Activated CD4-positive, alpha-beta T cell treated with anti-CD3 and anti-CD28 coated beads, Interleukin-10, Interleukin-2, amounts not matched to agents 100 ng/mL and 50 ng/mL, durations not matched to agents 16 hours and 8 hours (primary cell): ENCODE results near the gene DBX2.
"Not testable (repeated sequence)": the region's sequence is repeated elsewhere in the genome, so short reads cannot be mapped to it uniquely, and the experiment has no call there.

Experiments used
- DNase-seq: peaks from one replicate; pipeline ENCODE4 v3.0.0-alpha.2; 2020

The DBX2 gene

DNA sequence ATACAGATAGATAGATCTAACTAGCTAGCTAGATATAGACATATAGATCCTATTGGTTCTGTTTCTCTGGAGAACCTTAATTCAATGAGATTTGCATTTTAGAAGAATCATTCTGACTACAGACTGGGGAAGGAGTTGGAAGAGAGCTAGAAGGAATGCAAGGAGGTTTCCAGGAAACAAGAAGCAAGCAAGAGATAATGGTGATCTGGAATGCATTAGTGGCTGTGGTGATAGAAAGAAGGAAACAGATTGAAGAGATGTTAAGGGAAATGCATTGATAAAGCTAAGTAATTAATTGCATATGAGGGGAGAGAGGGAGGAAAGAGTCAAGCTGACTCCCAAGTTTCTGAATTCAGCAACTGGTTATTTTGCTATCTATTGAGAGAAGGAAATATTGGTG is 42.7 kb downstream of the DBX2 start:
- no peak for DNase-seq

DNA sequence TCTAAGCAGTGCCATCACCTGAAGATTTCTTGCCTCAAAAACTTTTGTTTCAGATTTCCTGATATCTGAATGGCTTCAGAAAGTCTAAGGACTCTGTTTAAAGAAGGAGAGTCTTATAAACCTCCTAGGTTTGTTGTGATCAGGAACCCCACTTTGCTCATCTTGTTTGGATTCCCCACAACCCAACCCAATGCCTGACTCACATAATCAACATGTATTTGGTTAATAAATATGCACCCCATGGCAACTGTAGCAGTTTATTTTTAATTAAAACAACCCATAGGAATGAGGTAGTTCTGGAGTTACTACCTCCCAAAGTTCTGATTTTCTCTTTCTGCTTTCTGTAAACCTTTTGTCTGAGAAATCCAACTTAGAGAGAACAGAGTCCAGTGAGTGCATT is 51.5 kb downstream of the DBX2 start:
- no peak for DNase-seq

DNA sequence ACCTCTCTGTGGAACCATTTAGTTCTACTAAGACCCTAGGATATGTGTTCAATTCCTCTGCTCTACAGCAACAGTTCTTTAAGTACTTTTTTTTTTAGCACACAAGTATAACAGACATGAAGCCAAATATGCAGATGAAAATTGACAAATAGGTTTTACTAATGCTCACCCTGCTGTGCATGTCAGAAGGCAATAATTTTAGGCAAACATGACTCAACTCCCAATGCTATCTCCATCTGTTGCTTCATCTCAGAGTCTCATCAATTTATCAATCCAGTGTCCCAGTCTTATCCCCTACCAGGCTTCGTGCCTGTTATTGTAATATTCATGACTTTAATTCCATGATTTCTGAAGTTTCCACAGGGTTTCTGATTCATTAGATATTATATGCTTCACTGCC is 57.7 kb downstream of the DBX2 start:
- DNase-seq: no peak

DNA sequence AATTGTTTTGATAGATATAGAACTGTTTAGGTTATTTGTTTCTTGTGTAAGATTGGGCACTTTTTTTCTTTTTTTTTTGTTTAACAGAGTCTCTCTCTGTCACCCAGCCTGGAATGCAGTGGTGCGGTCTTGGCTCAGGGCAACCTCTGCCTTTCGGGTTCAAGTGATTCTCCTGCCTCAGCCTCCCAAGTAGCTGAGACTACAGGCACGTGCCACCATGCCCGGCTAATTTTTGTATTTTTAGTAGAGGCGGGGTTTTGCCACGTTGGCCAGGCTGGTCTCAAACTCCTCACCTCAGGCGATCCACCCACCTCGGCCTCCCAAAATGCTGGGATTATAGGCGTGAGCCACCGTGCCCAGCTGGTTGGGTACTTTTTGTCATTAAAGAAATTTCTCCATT is 66.0 kb downstream of the DBX2 start:
- not testable (repeated sequence) for DNase-seq

DNA sequence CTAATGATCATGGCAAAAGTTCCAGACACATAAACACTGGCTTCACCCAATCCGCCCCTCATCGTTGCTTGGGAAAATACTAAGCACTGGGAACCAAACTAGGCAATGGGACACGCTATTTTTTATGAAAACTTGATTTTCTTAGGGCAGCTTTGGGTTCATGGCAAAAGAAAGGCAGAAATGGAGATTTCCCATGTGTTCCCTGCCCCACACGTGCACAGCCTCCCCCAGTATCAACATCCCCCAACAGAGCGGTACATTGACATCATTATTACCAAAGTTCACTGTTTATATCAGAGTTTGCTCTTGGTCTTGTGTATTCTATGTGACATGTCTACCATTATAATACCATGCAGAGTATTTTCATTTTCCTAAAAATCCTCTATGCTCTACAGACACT is 71.0 kb downstream of the DBX2 start:
- DNase-seq: no peak

DNA sequence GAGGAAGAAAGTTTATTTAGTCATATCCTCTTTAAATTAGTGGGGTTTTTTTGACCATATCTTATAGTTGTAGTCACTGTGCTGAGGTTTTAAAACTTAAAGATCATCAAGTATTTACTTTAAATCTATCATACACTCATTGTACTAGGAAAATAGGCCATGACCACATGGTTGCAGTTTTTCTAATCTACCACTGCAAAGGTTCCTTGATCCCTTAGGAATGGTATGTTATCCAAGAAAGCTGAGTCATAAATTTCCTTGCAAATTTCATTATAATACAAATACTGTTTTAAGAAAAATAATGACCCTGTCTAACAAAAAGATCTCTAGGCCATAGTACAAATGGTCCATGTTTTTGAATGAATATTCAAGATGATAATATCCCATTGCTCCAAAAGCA is 74.7 kb downstream of the DBX2 start:
- DNase-seq: no peak

DNA sequence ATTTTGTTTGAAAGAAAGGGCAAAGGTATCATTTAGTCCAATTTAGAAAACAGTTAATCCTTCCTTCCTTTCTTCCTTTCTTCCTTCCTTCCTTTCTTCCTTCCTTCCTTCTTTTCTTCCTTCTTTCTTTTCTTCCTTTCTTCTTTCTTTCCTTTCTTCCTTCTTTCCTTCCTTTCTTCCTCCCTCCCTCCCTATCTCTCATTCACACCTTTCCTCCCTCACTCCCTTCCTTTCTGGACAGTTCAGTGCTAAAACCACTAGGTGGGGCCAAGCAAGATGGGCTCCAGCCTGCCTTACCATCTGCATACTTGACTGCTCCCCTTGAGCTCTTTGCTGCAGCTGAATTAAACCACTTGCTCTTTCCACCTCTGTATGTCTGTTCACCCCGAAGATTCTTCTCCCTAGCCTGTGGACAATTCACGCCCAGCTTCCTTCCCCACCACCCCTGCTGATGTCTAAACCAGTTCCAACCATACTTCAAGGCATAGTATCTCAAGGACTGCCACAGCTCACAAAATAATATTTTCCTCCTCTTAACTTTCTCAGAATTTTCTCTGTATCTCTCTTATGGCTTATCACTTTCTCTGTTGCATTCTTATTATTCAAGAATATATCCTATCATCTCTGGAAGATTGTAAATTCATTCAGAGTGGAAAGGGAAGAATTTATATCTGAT is 78.0 kb downstream of the DBX2 start:
- peak; percentile 6 for DNase-seq

DNA sequence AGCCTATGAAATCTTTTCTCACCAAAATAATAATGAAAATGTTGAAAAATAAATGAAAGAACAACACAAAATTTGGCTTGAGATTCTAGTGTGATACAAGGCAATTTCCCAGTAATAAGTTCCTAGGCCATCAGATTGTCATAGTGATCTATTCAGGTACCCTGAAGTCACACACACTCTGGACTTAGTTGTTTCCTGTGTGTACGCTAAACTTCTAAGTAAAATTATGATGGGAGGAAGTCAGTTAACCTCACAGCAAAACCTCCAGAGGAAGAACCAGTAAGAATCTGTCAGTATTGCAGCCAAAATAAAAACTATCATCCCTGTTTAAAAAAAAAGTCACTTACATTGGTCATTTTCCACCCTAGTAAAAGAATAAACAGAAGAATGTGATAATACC is 81.9 kb downstream of the DBX2 start:
- peak; percentile 2 for DNase-seq
